ENCODE results near the gene DNAJA3.

Gene DNAJA3

DNA sequence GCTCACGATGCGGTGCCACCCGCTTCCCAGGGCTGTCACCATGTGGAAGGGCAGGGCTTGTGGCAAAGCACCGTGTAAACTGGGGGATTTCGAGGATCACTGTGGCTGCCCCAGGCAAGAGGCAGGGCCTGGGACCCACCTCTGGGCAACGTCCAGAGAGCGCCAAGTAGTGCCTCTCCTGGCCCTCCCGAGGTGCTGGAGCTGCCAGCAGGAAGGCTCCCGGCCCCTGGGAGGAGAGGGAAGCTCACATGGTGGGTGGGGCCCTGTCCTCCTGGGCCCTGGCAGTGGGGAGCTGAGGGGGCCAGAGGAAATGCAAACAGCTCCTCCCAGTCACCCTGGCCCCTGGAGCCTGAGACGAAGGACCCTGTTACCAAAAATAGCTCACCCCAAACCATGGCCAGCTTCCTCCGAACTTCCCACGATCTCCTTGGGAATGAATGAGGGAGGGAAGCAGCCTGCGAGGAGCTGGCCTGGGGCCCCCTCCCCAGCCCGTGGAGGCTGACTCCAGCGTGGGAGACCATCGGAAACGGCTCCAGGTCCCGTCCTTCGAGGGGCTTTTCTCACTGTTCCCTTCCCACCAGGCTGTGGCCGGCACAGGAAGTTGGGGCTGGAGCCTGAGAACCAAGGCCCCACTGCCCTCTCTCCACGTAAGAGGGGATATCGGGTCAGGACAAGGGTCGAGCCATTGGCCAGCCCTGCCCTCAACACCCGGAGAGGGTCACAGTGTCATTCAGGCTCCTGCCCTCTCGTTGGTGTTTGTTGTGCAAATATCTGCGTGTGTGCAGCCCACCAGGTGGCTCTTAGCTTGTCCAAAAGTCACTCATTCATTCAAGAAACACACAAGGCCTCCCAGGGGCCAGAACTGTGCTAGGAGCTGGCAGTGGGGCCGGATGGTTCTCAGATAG, 36.4 kb upstream of the DNAJA3 start:
- no peak overlapping the region for H3K4me2 ChIP-seq (ENCODE audit: low read depth, low read length, poor library complexity, severe bottlenecking)
- no peak overlapping the region for H3K27ac ChIP-seq (ENCODE audit: low read depth, low read length)
- H3F3A ChIP-seq (ENCODE audit: insufficient read depth): no peaks in the 10 kb centered on the region
- no peak overlapping the region for H2AFZ ChIP-seq (ENCODE audit: low read depth, low read length, severe bottlenecking)
- no peaks in the 10 kb centered on the region for H3K9me2 ChIP-seq (replicated peaks; ENCODE audit: insufficient read depth, low read length)
- no peaks in the 10 kb centered on the region for H3K27me3 ChIP-seq (ENCODE audit: low read length)
- H3K9ac ChIP-seq (ENCODE audit: low read length): no peak overlapping the region
- no peak for TF ChIP-seq EZH2phosphoT487 (conservative IDR thresholded peaks at IDR 0.05; ENCODE audit: low read length)
- TF ChIP-seq, protein P1, sequence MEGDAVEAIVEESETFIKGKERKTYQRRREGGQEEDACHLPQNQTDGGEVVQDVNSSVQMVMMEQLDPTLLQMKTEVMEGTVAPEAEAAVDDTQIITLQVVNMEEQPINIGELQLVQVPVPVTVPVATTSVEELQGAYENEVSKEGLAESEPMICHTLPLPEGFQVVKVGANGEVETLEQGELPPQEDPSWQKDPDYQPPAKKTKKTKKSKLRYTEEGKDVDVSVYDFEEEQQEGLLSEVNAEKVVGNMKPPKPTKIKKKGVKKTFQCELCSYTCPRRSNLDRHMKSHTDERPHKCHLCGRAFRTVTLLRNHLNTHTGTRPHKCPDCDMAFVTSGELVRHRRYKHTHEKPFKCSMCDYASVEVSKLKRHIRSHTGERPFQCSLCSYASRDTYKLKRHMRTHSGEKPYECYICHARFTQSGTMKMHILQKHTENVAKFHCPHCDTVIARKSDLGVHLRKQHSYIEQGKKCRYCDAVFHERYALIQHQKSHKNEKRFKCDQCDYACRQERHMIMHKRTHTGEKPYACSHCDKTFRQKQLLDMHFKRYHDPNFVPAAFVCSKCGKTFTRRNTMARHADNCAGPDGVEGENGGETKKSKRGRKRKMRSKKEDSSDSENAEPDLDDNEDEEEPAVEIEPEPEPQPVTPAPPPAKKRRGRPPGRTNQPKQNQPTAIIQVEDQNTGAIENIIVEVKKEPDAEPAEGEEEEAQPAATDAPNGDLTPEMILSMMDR (IDR thresholded peaks at IDR 0.05; ENCODE audit: insufficient read depth, low read length, poor library complexity, severe bottlenecking): no peak
- no peak overlapping the region for H3K4me3 ChIP-seq (ENCODE audit: insufficient read depth, low read length, poor library complexity, severe bottlenecking)
- H3K36me3 ChIP-seq (ENCODE audit: low read length): no peaks in the 10 kb centered on the region
- no peaks in the 10 kb centered on the region for H3K9me3 ChIP-seq (ENCODE audit: insufficient read depth, low read length)
- H3K79me2 ChIP-seq (ENCODE audit: insufficient read depth, low read length): no peaks in the 10 kb centered on the region
- H4K20me1 ChIP-seq (ENCODE audit: low read depth, low read length): no peaks in the 10 kb centered on the region

DNA sequence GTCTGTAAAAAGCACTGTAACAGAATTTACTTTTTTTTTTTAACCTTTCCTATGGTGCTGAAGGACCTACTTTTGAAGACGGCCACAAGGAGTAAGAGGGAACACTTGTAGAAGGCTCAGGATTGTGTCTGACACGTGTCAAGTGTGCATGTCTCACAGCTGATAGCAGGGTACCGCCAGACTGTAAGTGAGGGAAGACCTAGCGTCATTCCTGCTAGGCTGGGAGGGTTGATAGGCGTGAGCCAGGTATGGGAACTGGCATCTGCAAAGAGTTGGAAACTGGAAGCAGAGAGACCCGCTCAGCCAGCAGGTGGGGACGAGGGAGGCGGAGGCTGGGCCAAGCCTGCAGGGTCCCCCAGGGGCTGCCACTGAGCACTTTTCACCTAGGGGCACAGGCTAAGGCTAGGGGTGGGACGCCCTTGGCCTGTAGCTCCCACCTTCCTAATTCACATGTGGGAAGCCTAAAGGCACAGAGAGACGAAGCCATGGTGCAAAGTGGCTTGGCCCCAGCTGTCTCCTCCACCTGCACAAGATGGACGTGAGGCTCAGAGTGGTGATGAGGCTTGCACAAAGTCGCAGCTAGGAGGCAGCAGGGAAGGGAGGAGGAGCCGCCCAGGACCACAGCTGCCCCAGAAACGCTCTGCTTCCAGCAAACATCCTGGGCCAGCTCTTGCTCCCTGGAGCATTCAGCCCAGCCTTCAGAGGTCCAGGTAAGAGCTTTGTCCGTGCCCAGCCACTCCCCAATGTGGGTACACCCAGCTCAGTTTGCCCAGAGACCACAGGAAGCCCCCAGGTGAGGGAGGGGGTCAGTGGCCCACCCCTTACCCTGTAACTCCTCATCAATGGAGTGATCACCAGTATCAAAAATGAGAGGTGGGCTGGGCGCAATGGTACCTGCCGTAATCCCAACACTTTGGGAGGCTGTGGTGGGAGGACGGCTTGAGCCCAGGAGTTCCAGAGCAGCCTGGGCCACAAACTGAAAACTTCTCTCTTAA, 35.1 kb upstream of the DNAJA3 start:
- Histone ChIP-seq H3K9me2 (replicated peaks; ENCODE audit: insufficient read depth, low read length) (no peaks in the 10 kb centered on the region), H3K9ac (ENCODE audit: low read length) (no peak overlapping the region), H3K27ac (ENCODE audit: low read depth, low read length) (no peak overlapping the region), H3K36me3 (ENCODE audit: low read length) (no peaks in the 10 kb centered on the region), H3F3A (ENCODE audit: insufficient read depth) (no peaks in the 10 kb centered on the region), H3K4me2 (ENCODE audit: low read depth, low read length, poor library complexity, severe bottlenecking) (no peak overlapping the region), H4K20me1 (ENCODE audit: low read depth, low read length) (no peaks in the 10 kb centered on the region), H3K4me3 (ENCODE audit: insufficient read depth, low read length, poor library complexity, severe bottlenecking) (no peak overlapping the region), H3K9me3 (ENCODE audit: insufficient read depth, low read length) (no peaks in the 10 kb centered on the region), H3K79me2 (ENCODE audit: insufficient read depth, low read length) (no peaks in the 10 kb centered on the region), H2AFZ (ENCODE audit: low read depth, low read length, severe bottlenecking) (no peak overlapping the region), H3K27me3 (ENCODE audit: low read length) (no peaks in the 10 kb centered on the region)
- TF ChIP-seq, protein P1 (IDR thresholded peaks at IDR 0.05; ENCODE audit: insufficient read depth, low read length, poor library complexity, severe bottlenecking): no peak
- no peak for TF ChIP-seq EZH2phosphoT487 (conservative IDR thresholded peaks at IDR 0.05; ENCODE audit: low read length)

DNA sequence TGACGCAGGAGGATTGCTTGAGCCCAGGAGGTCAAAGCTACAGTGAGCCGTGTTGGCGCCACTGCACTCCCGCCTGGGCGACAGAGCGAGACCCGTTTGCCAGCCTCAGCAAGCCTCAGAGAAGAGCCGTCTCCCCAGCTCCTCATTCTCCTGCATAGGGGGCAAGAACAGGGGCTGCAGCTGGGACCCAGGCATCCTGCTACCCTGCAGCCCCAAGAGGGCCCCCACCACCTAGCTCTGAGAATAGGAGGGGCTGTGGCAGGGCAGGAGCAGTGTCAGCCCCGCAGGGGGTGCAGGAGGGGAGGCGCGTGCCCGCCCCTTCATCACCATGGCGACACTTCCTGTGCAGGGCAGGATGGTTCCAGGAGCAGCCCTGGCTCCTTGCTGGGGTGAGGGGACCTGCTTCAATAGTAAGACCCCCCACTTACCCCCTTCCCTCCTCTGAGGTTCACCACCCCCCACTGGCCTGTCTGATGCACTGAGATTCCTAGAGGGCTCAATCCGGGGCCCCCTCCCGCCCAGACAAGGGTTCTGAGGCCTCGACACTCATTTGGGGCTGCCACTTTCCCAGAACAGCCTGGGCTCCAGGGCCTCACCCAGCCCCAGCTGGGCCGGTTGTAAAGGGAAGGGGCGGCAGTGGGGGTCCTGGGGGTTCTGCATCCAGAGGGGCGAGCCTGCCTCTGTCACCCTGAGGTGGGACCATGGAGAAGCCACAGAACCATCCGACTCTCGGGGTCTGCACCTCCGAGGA, 33.9 kb upstream of the DNAJA3 start:
- H3K79me2 ChIP-seq (ENCODE audit: insufficient read depth, low read length): no peaks in the 10 kb centered on the region
- H3K4me2 ChIP-seq (ENCODE audit: low read depth, low read length, poor library complexity, severe bottlenecking): no peak overlapping the region
- H3K36me3 ChIP-seq (ENCODE audit: low read length): no peaks in the 10 kb centered on the region
- H3K27ac ChIP-seq (ENCODE audit: low read depth, low read length): no peak overlapping the region
- no peaks in the 10 kb centered on the region for H3K27me3 ChIP-seq (ENCODE audit: low read length)
- H4K20me1 ChIP-seq (ENCODE audit: low read depth, low read length): no peaks in the 10 kb centered on the region
- no peak overlapping the region for H2AFZ ChIP-seq (ENCODE audit: low read depth, low read length, severe bottlenecking)
- no peaks in the 10 kb centered on the region for H3K9me2 ChIP-seq (replicated peaks; ENCODE audit: insufficient read depth, low read length)
- no peak overlapping the region for H3K9ac ChIP-seq (ENCODE audit: low read length)
- H3K4me3 ChIP-seq (ENCODE audit: insufficient read depth, low read length, poor library complexity, severe bottlenecking): no peak overlapping the region
- TF ChIP-seq, protein P1 (IDR thresholded peaks at IDR 0.05; ENCODE audit: insufficient read depth, low read length, poor library complexity, severe bottlenecking): no peak
- no peak for TF ChIP-seq EZH2phosphoT487 (conservative IDR thresholded peaks at IDR 0.05; ENCODE audit: low read length)
- no peaks in the 10 kb centered on the region for H3F3A ChIP-seq (ENCODE audit: insufficient read depth)
- H3K9me3 ChIP-seq (ENCODE audit: insufficient read depth, low read length): no peaks in the 10 kb centered on the region
